HCT116 (cell line): ENCODE data around the gene LRP1.

ENCODE experiments used
- EZH2phosphoT487 ChIP-seq: fragments of 200-600 bp; IDR thresholded peaks from 2 replicates; pipeline ENCODE4 v1.6.1; 2018; ENCODE audit warnings: antibody characterized with exemption, borderline replicate concordance
- MAX ChIP-seq: IDR thresholded peaks from 2 replicates; pipeline ENCODE4 v1.6.1; 2012
- POLR2A ChIP-seq: IDR thresholded peaks from 2 replicates; pipeline ENCODE4 v1.7.0; 2011; ENCODE audit warnings: borderline replicate concordance; ENCODE audit not compliant: insufficient read depth, insufficient read length; ENCODE audit errors: extremely low read depth
- POLR2AphosphoS5 ChIP-seq: IDR thresholded peaks from 2 replicates; pipeline ENCODE4 v1.6.1; 2011; ENCODE audit warnings: mild to moderate bottlenecking, low read depth, low read length, moderate library complexity
- RAD21 ChIP-seq: IDR thresholded peaks from 2 replicates; pipeline ENCODE4 v1.6.1; 2012; ENCODE audit warnings: low read depth, mild to moderate bottlenecking
- REST ChIP-seq: IDR thresholded peaks from 2 replicates; pipeline ENCODE4 v1.6.1; 2012; ENCODE audit warnings: low read depth
- SP1 ChIP-seq: IDR thresholded peaks from 2 replicates; pipeline ENCODE4 v1.6.1; 2012; ENCODE audit warnings: low read depth
- SRF ChIP-seq: IDR thresholded peaks from 2 replicates; pipeline ENCODE4 v1.6.1; 2012; ENCODE audit warnings: low read depth
- YY1 ChIP-seq: IDR thresholded peaks from 2 replicates; pipeline ENCODE4 v1.6.1; 2011; ENCODE audit warnings: low read length, low read depth, moderate library complexity, mild to moderate bottlenecking; ENCODE audit not compliant: insufficient replicate concordance; ENCODE audit errors: extremely low read depth
- ZNF274 ChIP-seq: fragments of 200-500 bp; sonication (Bioruptor generic); IDR thresholded peaks from 2 replicates; pipeline ENCODE4 v1.6.1; 2014; ENCODE audit warnings: mild to moderate bottlenecking, low read depth, low read length, inconsistent platforms
- TF ChIP-seq, protein P1 (sequence below), 3 experiments: fragments of 200-600 bp in 1 of 3; sonication (generic) in 1 of 3; IDR thresholded peaks in 2 of 3; conservative IDR thresholded peaks in 1 of 3; 2 replicates each; pipeline ENCODE4 v1.5.1; 2012 to 2017; ENCODE audit warnings: low read depth in 2 of 3, low read length in 2 of 3, antibody characterized with exemption in 1 of 3, borderline replicate concordance in 1 of 3, control low read depth in 1 of 3, mild to moderate bottlenecking in 1 of 3, mixed read lengths in 1 of 3, mixed run types in 1 of 3, moderate library complexity in 1 of 3; ENCODE audit not compliant: insufficient read depth in 1 of 3

DNA sequence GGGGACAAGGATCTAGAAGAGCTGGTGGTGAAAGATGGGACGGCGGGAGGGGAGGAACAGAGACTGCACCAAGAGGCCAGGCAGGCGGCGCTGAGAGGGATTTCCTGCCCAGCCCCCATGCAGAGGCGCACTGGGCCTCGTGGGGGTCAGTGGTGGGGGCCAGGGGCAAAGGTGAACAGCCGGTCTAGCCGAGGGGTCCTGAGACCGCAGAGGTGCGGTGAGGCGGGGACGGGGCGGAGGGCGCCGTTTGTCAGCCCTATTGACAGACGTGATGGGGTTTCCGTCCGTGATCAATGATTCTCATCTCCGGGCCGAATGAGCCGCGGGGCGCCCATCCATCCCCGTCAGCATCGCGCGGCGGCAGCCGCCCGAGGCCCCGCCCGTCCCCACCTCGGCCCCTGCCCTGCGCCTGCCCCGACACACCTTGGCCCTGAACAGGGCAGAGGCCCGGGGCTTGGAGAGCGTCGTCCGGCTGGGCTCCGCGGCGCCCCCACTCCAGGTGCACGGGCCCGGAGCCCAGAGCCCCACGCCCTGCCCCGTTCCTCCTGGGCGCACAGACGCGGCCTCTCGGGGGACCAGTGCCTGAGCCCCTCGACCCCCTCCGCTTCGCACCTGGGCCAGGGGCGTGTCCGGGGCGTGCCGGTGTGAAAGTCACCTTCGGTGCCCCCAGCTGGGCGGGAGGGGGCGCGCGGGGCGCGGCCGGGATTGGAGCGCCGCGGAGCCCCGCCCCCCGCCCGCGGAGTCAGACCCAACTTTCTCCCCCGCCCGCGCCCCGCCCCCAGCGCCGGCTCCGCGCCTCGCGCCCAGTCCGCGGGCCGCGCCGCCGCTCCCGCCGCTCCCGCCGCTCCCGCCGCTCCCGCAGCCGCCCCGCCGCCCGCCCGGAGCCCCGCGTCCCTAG lies 88.0 kb downstream of the LRP1 start, which contains the start of gene NXPH4:
- TF ChIP-seq YY1, result no peak
- TF ChIP-seq, protein P1, sequence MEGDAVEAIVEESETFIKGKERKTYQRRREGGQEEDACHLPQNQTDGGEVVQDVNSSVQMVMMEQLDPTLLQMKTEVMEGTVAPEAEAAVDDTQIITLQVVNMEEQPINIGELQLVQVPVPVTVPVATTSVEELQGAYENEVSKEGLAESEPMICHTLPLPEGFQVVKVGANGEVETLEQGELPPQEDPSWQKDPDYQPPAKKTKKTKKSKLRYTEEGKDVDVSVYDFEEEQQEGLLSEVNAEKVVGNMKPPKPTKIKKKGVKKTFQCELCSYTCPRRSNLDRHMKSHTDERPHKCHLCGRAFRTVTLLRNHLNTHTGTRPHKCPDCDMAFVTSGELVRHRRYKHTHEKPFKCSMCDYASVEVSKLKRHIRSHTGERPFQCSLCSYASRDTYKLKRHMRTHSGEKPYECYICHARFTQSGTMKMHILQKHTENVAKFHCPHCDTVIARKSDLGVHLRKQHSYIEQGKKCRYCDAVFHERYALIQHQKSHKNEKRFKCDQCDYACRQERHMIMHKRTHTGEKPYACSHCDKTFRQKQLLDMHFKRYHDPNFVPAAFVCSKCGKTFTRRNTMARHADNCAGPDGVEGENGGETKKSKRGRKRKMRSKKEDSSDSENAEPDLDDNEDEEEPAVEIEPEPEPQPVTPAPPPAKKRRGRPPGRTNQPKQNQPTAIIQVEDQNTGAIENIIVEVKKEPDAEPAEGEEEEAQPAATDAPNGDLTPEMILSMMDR (IDR thresholded peaks at IDR 0.05 in 2 of 3, conservative IDR thresholded peaks at IDR 0.05 in 1 of 3; ENCODE audit: borderline replicate concordance in 1 of 3, insufficient read depth in 1 of 3, low read depth in 2 of 3, low read length in 2 of 3), result no peak
- no peak for TF ChIP-seq REST
- TF ChIP-seq RAD21, result no peak
- TF ChIP-seq POLR2A, result no peak
- no peak for TF ChIP-seq POLR2AphosphoS5
- peak; percentile 83 for TF ChIP-seq MAX
- no peak for TF ChIP-seq SP1
- no peak for TF ChIP-seq ZNF274
- no peak for TF ChIP-seq SRF
- no peak for TF ChIP-seq EZH2phosphoT487
